Measurements from ENCODE around the gene RAD54L. TPM values are rescaled to one million over a fixed set of nuclear protein-coding genes. Genes with fewer than 3 reads are reported as not detected.

Gene RAD54L
- total and polyA plus RNA-seq, 2 of the 4 experiments (the other 2 are of a cell fraction), result 4.8 to 10.6 TPM

DNA sequence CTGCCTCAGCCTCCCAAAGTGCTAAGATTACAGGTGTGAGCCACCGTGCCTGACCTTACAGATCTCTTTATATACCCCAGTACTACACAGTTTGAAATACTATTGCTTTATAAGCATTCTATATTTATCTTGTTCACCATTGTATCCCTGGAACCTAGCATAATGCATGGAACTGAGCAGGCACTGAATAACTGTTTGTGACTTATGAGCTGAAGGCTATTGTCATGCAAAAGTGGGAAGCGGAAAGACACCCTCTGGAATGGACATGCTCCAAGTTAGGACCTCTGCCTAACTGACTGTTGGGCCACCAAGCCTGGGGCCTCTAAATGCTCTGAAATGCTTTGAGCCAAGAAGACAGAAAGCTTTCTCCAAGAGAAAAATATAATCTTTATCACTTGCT, 47.7 kb downstream of the RAD54L start:
- Histone ChIP-seq H3K23ac (ENCODE audit: low read depth, low read length) (no peak overlapping the region), H2AK5ac (ENCODE audit: low read depth, low read length) (no peak overlapping the region), H3K4ac (ENCODE audit: low read depth, low read length) (no peak overlapping the region), H3K18ac (ENCODE audit: low read depth, low read length) (no peak overlapping the region), H3K4me1 (ENCODE audit: control insufficient read depth, insufficient read depth, low read length) (no peaks in the 10 kb centered on the region), H2BK15ac (ENCODE audit: low read depth, low read length) (no peak overlapping the region), H3K27me3 (ENCODE audit: control insufficient read depth, insufficient read depth, low read length) (no peaks in the 10 kb centered on the region), H4K5ac (ENCODE audit: low read depth, low read length) (no peak overlapping the region), H4K91ac (ENCODE audit: insufficient read depth, low read depth, low read length) (no peak overlapping the region), H2AK9ac (replicated peaks; ENCODE audit: low read depth, low read length, poor library complexity) (no peak overlapping the region), H3K36me3 (ENCODE audit: control insufficient read depth, insufficient read depth, low read length) (peaks cover 42% of the 10 kb centered on the region), H3K27ac (ENCODE audit: insufficient read depth, low read length) (no peak overlapping the region), H4K20me1 (ENCODE audit: insufficient read depth, low read length) (peaks cover 19% of the 10 kb centered on the region), H2AFZ (replicated peaks; ENCODE audit: low read length, poor library complexity) (no peak overlapping the region), H2BK5ac (ENCODE audit: low read depth, low read length, poor library complexity, severe bottlenecking) (no peak overlapping the region), H3K56ac (ENCODE audit: extremely low read depth, insufficient read depth, low read length) (no peak overlapping the region), H3K4me3 (ENCODE audit: insufficient read depth, low read depth, low read length) (no peak overlapping the region), H3K9me3 (ENCODE audit: control insufficient read depth, insufficient read depth, low read length) (no peaks in the 10 kb centered on the region), H2BK20ac (ENCODE audit: low read depth, low read length) (no peak overlapping the region), H3K79me1 (ENCODE audit: low read depth in 1 of 2, low read length in 2 of 2) (peaks cover 32 to 65% of the 10 kb centered on the region in 2 experiments), H3K14ac (replicated peaks; ENCODE audit: low read depth, low read length) (no peak overlapping the region), H4K8ac (ENCODE audit: low read depth in 2 of 2, low read length in 2 of 2) (no peak overlapping the region), H3K4me2 (ENCODE audit: low read depth, low read length) (no peak overlapping the region), H3K9ac (ENCODE audit: low read depth, low read length) (no peak overlapping the region), H2BK120ac (ENCODE audit: low read depth, low read length) (no peak overlapping the region), H3K9me1 (ENCODE audit: insufficient read depth, low read length) (peaks cover 12% of the 10 kb centered on the region)
- no TSS peak for BruUV-seq (replicated peaks)
- TF ChIP-seq RFX5 (IDR thresholded peaks at IDR 0.05; ENCODE audit: low read depth, low read length), result no peak
- TF ChIP-seq CHD1 (IDR thresholded peaks at IDR 0.05; ENCODE audit: low read depth, low read length), result no peak
- TF ChIP-seq MAFK (IDR thresholded peaks at IDR 0.05; ENCODE audit: low read depth, low read length), result no peak
- no peak for TF ChIP-seq MAZ (IDR thresholded peaks at IDR 0.05; ENCODE audit: borderline replicate concordance, low read depth, low read length)
- TF ChIP-seq POLR2A (IDR thresholded peaks at IDR 0.05; ENCODE audit: low read depth, low read length), result no peak
- TF ChIP-seq MXI1 (IDR thresholded peaks at IDR 0.05; ENCODE audit: borderline replicate concordance, low read depth, low read length), result no peak
- TF ChIP-seq, protein P1, sequence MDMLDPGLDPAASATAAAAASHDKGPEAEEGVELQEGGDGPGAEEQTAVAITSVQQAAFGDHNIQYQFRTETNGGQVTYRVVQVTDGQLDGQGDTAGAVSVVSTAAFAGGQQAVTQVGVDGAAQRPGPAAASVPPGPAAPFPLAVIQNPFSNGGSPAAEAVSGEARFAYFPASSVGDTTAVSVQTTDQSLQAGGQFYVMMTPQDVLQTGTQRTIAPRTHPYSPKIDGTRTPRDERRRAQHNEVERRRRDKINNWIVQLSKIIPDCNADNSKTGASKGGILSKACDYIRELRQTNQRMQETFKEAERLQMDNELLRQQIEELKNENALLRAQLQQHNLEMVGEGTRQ (IDR thresholded peaks at IDR 0.05; ENCODE audit: low read depth, low read length), result no peak
- TF ChIP-seq BHLHE40 (IDR thresholded peaks at IDR 0.05; ENCODE audit: low read depth, low read length), result no peak
- no peak for TF ChIP-seq CEBPB (IDR thresholded peaks at IDR 0.05; ENCODE audit: low read depth, low read length)
- TF ChIP-seq NFE2L2 (IDR thresholded peaks at IDR 0.05; ENCODE audit: low read depth, low read length), result no peak
- no peak for TF ChIP-seq SMC3 (IDR thresholded peaks at IDR 0.05; ENCODE audit: low read depth, low read length)
- TF ChIP-seq, protein P2, sequence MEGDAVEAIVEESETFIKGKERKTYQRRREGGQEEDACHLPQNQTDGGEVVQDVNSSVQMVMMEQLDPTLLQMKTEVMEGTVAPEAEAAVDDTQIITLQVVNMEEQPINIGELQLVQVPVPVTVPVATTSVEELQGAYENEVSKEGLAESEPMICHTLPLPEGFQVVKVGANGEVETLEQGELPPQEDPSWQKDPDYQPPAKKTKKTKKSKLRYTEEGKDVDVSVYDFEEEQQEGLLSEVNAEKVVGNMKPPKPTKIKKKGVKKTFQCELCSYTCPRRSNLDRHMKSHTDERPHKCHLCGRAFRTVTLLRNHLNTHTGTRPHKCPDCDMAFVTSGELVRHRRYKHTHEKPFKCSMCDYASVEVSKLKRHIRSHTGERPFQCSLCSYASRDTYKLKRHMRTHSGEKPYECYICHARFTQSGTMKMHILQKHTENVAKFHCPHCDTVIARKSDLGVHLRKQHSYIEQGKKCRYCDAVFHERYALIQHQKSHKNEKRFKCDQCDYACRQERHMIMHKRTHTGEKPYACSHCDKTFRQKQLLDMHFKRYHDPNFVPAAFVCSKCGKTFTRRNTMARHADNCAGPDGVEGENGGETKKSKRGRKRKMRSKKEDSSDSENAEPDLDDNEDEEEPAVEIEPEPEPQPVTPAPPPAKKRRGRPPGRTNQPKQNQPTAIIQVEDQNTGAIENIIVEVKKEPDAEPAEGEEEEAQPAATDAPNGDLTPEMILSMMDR (conservative IDR thresholded peaks at IDR 0.05; ENCODE audit: low read depth, low read length), result no peak
- TF ChIP-seq RAD21 (IDR thresholded peaks at IDR 0.05; ENCODE audit: low read length), result no peak
- TF ChIP-seq, protein P3, sequence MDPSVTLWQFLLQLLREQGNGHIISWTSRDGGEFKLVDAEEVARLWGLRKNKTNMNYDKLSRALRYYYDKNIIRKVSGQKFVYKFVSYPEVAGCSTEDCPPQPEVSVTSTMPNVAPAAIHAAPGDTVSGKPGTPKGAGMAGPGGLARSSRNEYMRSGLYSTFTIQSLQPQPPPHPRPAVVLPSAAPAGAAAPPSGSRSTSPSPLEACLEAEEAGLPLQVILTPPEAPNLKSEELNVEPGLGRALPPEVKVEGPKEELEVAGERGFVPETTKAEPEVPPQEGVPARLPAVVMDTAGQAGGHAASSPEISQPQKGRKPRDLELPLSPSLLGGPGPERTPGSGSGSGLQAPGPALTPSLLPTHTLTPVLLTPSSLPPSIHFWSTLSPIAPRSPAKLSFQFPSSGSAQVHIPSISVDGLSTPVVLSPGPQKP (IDR thresholded peaks at IDR 0.05; ENCODE audit: borderline replicate concordance, low read depth, low read length), result no peak
- TF ChIP-seq RCOR1 (IDR thresholded peaks at IDR 0.05; ENCODE audit: insufficient replicate concordance, low read length), result no peak
- TF ChIP-seq FOS (IDR thresholded peaks at IDR 0.05; ENCODE audit: low read depth, low read length), result no peak
- ATAC-seq (ENCODE audit: low read depth) (no peak), DNase-seq (no peak)
- in situ Hi-C loops (cut with MboI; ENCODE audit: low sequenced_read_pairs) (no loop called here), intact Hi-C loops (cut with micrococcal nuclease) (no loop called here), dilution Hi-C loops (cut with HindIII; ENCODE audit: low sequenced_read_pairs, unreplicated experiment) (no loop called here)
- ChIA-PET CTCF (no interaction called here), POLR2A (ENCODE audit: unreplicated experiment) (no interaction called here)
- no CpG with 5 or more reads among the region's 2 CpGs for WGBS, 2 experiments (ENCODE audit: extremely low coverage in 2 of 2, insufficient read length in 1 of 2)
